Left colon (tissue), 2 donors: ENCODE data around the gene HKDC1. TPM values are rescaled to one million over a fixed set of nuclear protein-coding genes. Genes with fewer than 3 reads are reported as not detected.
A peak's percentile ranks its signal among the peaks of the same experiment; 100 is the strongest.
"Not testable (repeated sequence)": the region's sequence is repeated elsewhere in the genome, so short reads cannot be mapped to it uniquely, and the experiment has no call there.

Source experiments
- ATAC-seq: fragments of 200-7000 bp; cut with Tn5 transposase; one replicate; pipeline ENCODE4 v1.9.1; 2020; ENCODE audit warnings: mild to moderate bottlenecking, moderate library complexity
- DNase-seq, 2 donors: peaks; one replicate each; pipeline ENCODE4 v3.0.0-alpha.2; 2020
- intact Hi-C, 2 donors: fragments of 100-400 bp; cut with DNase I in 1 of 2; cut with micrococcal nuclease in 1 of 2; formaldehyde crosslinking; loops; one replicate each; pipeline versions ENCODE4 v1.11.2 to v1.14.0; 2022; cut with DNase I, micrococcal nuclease
- total RNA-seq, 2 donors: library from RNA; stranded (reverse); fragmentation: NEBNext Ultra II Directional; extraction: Animal tissue kit (Norgen Biotek cat#: 25700); gene quantifications; one replicate each; pipeline ENCODE4 v1.2.1, GENCODE V29; 2021
- donor health status: DM: no; HTN: no; CAD: no.
- donor health status: DM: yes; HTN: yes; CAD: no.

HKDC1 gene
- total RNA-seq, 2 donors from 2014 or later, result 24.9 to 37.8 TPM

DNA sequence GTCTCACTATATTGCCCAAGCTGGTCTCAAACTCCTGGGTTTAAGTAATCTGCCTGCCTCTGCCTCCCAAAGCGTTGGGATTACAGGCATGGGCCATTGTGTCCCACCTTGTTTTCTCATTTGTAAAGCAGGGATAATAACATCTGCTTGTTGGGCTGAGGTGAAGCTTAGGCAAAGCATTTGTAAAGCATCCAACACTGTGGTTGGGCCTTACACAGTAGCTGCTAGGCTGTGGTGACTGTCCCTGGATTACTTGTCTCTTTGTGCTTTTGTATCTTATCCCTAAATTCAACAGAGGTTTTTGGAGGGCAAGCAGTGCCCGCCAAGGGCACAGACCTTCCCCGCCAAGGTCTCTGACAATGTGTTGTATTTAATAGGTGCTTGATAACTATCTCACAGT, 14.3 kb downstream of the HKDC1 start:
- intact Hi-C loops, result loop anchor here in 1 of 2 donors (10.0 kb wide), 1 partner anchor 280 kb away; no protein-coding TSS in a partner anchor
- no peak for ATAC-seq
- DNase-seq, result no peak

DNA sequence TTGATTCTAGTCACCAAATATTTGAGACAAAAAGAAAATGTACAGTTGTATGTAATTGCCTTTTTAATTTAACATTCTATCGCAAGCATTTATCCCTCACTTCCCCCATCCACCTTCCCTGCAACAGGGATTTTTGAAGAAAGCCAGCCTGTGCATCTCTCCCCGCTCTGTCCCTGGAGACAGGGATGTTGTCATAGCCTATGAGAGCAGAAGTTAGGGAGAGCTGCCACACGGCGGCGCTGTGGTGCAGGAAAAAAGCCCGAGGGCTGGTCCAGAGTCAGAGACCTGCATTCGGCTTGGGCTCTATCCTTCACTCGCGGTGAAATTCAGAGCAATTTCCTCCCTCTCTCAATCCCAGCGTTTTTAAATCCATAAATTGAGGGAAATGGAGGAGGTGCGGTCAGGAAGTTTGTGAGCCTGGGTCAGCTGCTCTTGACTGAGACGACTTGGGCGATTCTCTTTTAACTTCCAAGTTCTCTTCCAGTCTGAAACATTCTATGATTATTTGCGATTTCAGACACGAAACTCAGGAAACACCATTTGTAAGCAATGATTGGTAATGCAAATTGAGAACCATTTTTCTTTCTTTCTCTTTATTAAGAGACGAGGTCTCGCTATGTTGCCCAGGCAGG, 17.5 kb downstream of the HKDC1 start:
- intact Hi-C loops, result loop anchor here (5.0 to 10.0 kb wide), 2 partner anchors 155 to 277 kb away; no protein-coding TSS in a partner anchor
- DNase-seq (peak; percentile 69 to 89), ATAC-seq (peak; percentile 79)

DNA sequence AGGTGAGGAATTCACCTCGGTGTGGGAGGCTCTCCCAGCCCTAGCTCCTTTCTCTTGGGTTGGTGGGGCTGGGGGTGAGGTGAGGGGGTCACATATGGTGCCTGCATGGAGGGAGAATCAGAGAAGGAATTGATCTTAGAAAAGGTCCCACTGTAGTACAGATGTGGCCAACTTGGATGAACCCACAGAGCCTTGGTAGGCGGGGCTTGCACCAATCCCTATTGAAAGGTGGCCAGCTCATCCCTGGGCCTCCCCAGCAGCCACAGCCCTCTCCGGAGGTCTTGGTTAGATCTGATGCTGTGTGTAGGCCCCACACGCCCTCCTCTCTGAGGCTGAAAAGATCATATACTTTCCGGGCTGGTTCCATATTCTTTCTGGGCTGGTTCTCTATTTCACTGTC, 19.0 kb downstream of the HKDC1 start:
- DNase-seq (no peak), ATAC-seq (no peak)
- intact Hi-C loops, result loop anchor here (5.0 to 10.0 kb wide), 2 partner anchors 153 to 276 kb away; no protein-coding TSS in a partner anchor

DNA sequence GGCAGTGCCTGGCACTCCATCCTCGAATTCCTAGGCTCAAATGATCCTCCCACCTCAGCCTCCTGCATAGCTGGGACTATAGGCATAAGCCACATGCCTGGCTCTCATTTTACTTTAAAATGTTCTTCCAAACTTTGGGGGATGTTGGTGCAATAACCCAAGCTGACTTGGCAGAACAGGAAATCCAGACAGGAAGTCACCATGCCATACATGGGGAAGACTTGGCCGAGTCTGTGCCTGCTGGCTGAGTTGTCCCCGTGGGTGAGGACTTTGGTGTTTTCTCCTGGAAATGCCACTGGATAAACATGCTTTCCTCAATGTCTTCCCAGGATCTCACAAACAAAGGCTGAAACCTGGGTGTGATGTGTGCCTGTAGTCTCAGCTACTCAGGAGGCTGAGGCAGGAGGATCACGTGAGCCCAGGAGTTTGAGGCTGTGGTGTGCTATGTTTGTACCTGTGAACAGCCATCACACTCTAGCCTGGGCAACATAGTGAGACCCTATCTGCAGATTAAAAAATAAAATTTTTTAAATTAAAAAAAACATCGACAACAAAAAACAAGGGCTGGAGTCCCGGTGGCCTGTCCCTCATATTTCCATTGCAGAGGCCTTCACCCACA, 19.8 kb downstream of the HKDC1 start:
- DNase-seq, result no peak
- ATAC-seq, result no peak
- intact Hi-C loops, result loop anchor here (5.0 to 10.0 kb wide), 2 partner anchors 152 to 275 kb away; no protein-coding TSS in a partner anchor

DNA sequence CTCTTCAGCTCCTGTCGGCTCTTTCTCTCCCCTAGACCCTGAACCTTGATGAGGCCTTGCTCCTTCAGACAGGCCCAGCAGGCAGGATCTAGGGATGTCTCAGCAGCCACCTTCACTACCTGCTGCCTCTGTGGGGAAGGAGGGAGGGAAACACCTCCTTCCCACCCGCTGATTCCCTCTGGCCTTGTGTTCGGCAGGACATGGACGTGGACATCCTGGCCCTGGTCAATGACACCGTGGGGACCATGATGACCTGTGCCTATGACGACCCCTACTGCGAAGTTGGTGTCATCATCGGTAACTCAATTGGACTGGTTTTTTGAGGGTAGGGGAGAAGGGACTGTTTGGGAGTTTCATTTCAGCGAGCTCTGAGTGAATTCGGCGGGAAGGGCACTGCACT, 20.3 kb downstream of the HKDC1 start:
- intact Hi-C loops, result no loop called here
- no peak for ATAC-seq
- no peak for DNase-seq

DNA sequence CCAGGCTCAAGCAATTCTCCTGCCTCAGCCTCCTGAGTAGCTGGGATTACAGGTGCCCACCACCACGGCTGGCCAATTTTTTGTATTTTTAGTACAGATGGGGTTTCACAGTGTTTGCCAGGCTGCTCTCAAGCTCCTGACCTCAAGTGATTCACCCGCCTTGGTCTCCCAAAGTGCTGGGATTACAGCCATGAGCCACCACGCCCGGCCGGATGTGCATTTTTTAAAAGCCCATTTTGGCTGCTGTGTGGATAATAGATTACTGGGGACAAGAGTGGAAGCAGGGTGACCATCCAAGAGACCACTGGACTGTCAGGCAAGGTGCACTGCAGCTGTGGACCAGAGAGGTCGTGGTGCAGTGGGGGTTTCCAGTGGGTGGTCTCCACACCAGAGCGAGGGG, 21.4 kb downstream of the HKDC1 start:
- intact Hi-C loops, result no loop called here
- DNase-seq, result no peak
- ATAC-seq, result no peak

DNA sequence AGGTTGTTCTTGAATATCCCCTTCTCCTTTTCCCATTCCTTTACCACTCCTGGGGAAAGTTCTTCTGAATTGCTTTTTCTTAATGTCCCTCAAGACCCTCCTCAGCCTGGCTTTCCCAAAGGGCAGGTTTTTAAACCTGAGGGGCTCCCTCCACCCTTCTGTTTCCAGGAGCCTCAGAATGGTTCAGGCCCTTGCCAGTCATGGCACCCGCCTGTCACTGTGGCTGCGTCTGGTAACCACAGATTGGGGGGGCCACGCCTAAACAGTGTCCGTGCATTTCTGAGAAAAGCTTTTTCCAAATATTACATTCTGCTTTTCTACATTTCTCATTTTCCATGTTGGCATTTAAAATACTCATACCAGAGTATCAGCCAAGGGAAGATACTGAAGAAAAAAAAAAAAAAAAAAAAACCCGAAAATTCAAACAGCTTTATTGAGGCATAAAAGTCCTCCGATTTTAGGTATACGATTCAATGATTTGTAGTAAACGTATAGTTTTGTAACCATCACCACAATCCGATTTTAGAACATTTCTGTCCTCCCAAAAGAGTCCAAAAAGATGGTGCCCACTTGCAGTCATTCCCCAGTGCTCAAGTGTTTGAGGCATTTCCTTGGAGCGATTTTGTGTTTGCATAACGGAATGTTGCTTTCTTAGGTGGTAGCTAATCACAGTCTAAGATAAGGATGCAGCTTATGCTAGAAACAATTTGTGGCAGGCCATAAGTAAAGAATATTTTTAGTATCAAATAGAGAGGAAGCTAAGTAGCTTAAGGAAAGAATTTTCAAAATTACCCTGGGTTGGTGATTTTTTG, 22.1 kb downstream of the HKDC1 start:
- intact Hi-C loops, result no loop called here
- DNase-seq (no peak), ATAC-seq (no peak)

DNA sequence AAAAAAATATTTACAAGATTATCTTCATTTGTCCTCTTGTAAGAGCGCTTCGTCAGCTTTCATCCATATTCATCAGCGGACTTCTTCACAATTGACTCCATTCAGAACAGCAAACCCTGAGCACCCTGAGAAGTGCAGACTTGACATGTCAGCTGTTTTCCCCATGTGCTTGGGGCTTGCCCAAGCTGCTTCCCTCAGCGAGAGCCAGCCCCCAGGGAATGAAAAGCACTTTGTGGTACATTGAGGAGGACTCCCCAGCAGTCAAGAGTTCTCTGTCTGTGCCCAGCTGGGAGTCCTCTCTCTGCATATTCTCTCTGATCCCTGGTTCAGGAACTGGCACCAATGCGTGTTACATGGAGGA, 22.7 kb downstream of the HKDC1 start:
- DNase-seq (no peak), ATAC-seq (no peak)
- intact Hi-C loops, result no loop called here

DNA sequence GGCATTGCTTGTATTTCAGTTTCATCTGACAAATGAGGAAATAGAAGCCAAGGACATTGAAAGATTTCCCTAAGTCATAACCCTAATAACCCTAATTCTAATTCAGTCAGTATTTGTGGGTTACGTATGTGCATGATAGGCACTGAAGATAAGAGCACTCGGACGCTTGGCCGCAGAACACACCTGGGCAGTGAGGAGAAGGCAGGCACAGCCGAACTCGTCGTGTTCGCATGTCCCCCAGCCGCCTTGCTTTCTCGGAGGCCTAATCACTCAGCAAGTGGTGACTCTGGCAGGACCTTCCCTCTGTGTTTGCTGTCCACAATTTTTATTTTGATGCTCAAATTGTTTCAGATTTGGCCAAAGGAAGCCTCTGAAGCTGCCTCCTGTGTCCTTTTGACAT, 23.7 kb downstream of the HKDC1 start:
- intact Hi-C loops, result no loop called here
- ATAC-seq (no peak), DNase-seq (no peak)

DNA sequence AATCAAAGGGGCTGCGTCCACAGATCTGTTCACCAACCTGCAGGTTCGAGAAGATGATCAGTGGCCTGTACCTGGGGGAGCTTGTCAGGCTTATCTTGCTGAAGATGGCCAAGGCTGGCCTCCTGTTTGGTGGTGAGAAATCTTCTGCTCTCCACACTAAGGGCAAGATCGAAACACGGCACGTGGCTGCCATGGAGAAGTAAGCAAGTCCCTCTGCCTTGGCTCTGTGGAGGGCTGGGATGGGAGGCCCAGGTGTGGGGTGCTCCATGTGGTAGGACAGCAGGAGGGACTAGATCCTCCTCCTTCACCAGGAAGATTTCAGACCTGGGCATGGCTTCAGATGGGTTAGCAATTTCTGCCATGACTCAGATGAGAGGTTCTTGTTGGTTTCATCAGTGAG, 25.9 kb downstream of the HKDC1 start:
- no peak for DNase-seq
- no peak for ATAC-seq
- intact Hi-C loops, result no loop called here

DNA sequence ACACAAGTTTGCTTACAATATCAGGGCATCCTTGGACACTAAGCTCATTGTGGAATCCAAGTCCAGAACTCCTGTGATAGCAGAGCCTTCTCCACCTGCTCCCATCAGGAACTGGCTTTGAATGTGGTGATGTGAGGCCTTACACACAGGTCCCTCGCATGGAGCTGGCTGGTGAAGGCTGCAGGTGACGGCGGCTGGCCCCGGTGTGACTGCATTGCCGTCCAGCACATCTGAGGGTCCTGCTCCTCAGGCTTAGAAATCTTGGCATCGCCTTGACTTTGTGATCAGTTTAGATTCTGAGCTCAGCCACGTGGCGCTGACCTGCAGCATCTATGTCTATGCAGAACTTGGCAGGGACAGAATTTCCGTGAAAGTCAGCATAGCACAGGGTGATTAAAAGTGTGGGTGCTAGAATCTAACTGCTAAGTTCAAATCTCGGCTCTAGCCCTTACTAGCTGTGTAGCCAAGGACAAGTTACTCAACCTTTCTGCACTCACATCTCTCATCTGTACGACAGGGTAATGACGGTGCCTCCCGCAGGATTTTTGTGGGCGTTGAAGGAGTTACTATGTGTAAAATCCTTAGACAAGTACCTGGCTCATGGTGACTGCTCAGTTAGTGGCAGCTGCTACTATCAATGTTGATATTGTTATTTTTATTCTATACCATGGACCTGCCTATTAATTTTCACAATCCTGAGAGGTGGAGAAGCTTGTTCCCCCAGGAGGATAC, 26.6 kb downstream of the HKDC1 start:
- intact Hi-C loops, result no loop called here
- ATAC-seq, result no peak

DNA sequence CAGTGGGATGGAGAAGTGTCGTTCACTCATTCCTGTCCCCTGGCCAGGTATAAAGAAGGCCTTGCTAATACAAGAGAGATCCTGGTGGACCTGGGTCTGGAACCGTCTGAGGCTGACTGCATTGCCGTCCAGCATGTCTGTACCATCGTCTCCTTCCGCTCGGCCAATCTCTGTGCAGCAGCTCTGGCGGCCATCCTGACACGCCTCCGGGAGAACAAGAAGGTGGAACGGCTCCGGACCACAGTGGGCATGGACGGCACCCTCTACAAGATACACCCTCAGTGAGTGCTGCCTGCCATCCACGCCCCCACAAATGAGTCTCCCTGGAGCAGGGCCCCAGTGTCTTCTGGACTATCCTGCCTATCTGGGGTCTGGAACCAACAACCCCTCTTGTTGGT, 27.2 kb downstream of the HKDC1 start:
- no peak for ATAC-seq
- DNase-seq, result no peak
- intact Hi-C loops, result no loop called here

More for the DNA sequence above, 26.6 kb downstream of the HKDC1 start:
- no peak for DNase-seq

DNA sequence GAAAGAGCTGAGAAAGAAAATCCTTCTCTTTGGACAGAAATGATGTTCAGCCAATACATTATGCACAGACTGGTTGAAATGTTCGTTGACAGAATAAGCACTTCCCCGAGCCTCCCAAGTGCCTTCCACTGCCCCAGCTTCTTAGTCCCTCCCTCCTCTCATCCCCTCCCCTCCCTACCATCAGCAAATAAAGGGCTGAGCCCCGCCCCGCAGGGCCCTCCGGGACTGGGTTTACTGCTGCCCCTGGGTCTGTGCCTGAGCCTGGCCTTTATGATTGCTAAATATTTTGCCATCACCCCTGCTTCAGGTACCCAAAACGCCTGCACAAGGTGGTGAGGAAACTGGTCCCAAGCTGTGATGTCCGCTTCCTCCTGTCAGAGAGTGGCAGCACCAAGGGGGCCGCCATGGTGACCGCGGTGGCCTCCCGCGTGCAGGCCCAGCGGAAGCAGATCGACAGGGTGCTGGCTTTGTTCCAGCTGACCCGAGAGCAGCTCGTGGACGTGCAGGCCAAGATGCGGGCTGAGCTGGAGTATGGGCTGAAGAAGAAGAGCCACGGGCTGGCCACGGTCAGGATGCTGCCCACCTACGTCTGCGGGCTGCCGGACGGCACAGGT, 28.1 kb downstream of the HKDC1 start:
- no peak for DNase-seq
- intact Hi-C loops, result no loop called here
- no peak for ATAC-seq

DNA sequence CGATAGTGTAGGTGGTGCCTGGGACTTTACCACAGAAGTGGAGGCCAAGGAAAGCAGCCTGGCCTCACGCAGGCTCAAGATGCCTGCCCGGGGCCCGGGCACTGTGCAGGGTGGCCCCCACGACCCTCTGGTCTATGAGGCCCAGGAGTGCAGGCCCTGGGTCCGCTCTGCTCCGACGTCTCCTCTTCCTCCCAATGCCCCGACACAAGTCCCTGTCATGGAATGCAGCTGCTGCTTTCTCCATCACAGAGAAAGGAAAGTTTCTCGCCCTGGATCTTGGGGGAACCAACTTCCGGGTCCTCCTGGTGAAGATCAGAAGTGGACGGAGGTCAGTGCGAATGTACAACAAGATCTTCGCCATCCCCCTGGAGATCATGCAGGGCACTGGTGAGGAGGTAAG, 29.9 kb downstream of the HKDC1 start:
- intact Hi-C loops, result no loop called here
- ATAC-seq, result no peak
- no peak for DNase-seq

DNA sequence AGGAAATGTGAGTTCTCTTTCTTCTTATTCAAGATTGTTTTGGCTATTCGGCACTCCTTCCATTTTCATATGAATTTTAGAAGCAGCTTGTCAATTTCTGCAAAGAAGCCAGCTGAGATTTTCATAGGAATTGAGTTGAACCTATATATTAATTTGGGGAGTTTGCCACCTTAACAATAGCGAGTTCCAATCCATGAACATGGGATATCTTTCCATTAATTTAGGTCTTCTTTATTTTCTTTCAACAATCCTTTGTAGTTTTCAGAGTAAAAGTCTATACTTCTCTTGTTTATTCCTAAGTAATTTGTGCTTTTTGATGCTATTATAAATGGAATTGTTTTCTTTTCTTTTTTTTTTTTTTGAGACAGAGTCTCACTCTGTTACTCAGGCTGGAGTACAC, 31.3 kb downstream of the HKDC1 start:
- intact Hi-C loops, DNase-seq, ATAC-seq: not testable (repeated sequence)

DNA sequence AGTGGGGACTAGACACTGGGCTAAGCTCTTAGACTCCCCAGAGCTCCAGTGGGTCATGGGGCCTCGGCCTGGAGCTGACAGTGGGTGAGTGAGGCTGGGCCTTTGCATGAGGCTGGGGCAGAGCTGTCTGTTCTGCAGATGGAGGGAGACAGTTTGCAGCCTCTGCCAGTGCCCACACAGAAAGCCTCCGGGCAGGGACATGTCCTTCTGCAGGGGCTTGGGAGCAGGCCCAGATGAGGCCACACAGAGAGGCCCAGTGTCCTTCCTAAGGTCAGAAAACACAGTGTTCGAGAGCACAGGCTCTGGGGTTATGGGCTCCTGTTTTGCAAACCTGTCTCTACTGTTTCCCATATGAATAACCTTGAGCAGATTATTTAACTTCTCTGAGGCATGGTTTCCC, 33.0 kb downstream of the HKDC1 start:
- intact Hi-C loops, result no loop called here

DNA sequence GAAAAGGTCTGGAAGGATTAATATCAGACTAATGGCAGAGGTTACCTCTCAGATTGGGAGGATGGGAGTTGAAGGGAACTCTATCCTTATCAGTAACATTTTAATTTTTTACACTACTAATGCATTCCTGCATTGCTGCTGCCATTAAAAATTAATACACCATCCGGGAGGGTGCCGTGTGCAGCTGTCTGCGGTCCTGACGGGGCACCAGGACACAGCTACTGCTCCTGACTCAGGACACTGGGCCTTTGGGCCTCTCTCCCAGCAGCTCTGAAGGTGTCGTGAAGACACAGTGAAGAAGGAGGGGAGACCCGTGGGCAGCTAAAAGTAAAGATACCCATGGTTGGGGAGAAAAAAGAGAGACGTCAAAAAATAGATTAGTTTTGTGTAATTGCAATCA, 34.7 kb downstream of the HKDC1 start:
- intact Hi-C loops, result no loop called here

More for the DNA sequence above, 33.0 kb downstream of the HKDC1 start:
- ATAC-seq, result no peak
- no peak for DNase-seq

DNA sequence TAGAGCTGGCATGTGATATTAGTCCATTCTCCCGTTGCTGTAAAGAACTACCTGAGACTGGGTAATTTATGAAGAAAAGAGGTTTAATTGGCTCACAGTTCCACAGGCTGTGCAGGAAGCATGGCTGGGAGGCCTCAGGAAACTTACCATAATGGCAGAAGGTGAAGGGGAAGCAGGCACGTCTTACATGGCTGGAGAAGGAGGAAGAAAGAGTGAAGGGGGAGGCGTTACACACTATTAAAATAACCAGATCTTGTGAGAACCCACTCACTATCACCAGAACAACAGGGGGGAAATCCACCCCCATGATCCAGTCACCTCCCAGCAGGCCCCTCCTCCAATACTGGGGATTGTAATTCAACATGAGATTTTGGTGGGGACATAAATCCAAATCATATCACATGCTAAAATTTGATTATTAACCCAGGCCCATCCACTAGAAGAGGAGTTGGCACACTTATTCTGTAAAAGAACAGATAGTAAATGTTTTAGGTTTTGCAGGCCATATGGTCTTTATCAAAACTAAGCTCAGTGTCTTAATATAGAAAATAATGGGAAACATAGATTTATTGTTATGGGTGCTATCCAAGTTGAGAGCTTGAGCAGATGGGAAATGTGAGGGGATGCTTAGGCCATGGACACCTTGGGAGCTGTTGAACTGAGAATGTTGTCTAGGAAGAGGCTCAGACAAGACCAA, 39.6 kb downstream of the HKDC1 start:
- ATAC-seq, result no peak
- no peak for DNase-seq
- intact Hi-C loops, result no loop called here

More for the DNA sequence above, 34.7 kb downstream of the HKDC1 start:
- ATAC-seq, result no peak
- DNase-seq, result no peak
